Panc1 (cell line): ENCODE measurements around the gene KIFC3. TPM values are rescaled to one million over a fixed set of nuclear protein-coding genes. Genes with fewer than 3 reads are reported as not detected.

Experiments
- ATAC-seq: fragments of 200-7000 bp; cut with Tn5 transposase; 2 replicates; pipeline ENCODE4 v1.9.1; 2020; ENCODE audit warnings: mild to moderate bottlenecking, moderate library complexity
- BruUV-seq: library from RNA; stranded (reverse); fragments of 400-500 nt; replicated peaks from 2 replicates; lab custom pipeline; 2021; lab: Mats Ljungman, UMichigan
- CTCF ChIA-PET: fragments of 300-600 bp; sonication (Branson Sonifier 250); formaldehyde crosslinking; loops from one replicate; lab custom pipeline; 2022; ENCODE audit warnings: antibody characterized with exemption; lab: Charles Lee
- POLR2A ChIA-PET: fragments of 300-600 bp; sonication (Branson Sonifier 250); formaldehyde crosslinking; loops from one replicate; lab custom pipeline; 2022; ENCODE audit warnings: antibody characterized with exemption; lab: Charles Lee
- DNase-seq: peaks from one replicate; pipeline ENCODE4 v3.0.0-alpha.2; 2010; ENCODE audit warnings: low read depth, low spot score
- H3K27ac ChIP-seq: 2 replicates; pipeline ENCODE4 v1.5.1; 2011; ENCODE audit warnings: mild to moderate bottlenecking, low read length, inconsistent platforms
- H3K27me3 ChIP-seq: fragments of 200-500 bp; sonication (Bioruptor generic); 2 replicates; pipeline ENCODE4 v1.6.0; 2014; ENCODE audit warnings: low read length, inconsistent platforms; ENCODE audit not compliant: control insufficient read depth, insufficient read depth
- H3K36me3 ChIP-seq: fragments of 200-500 bp; sonication (Bioruptor generic); 2 replicates; pipeline ENCODE4 v1.5.1; 2014; ENCODE audit warnings: inconsistent platforms, mild to moderate bottlenecking, low read length, moderate library complexity; ENCODE audit not compliant: control insufficient read depth, insufficient read depth
- H3K4me1 ChIP-seq: 2 replicates; pipeline ENCODE4 v1.5.1; 2011; ENCODE audit warnings: inconsistent platforms, mild to moderate bottlenecking, low read length, moderate library complexity; ENCODE audit not compliant: control insufficient read depth, insufficient read depth
- H3K4me3 ChIP-seq, 2 experiments: 2 replicates each; pipeline ENCODE4 v1.5.1; 2011 to 2012; ENCODE audit warnings: low read depth in 2 of 2, low read length in 2 of 2, mild to moderate bottlenecking in 2 of 2, inconsistent platforms in 1 of 2, moderate library complexity in 1 of 2
- H3K9me3 ChIP-seq: fragments of 200-500 bp; sonication (Bioruptor generic); 2 replicates; pipeline ENCODE4 v1.5.1; 2014; ENCODE audit warnings: low read depth, mild to moderate bottlenecking, inconsistent platforms, low read length, moderate library complexity; ENCODE audit not compliant: control insufficient read depth, insufficient read depth
- CTCF ChIP-seq: fragments of 450-650 bp; IDR thresholded peaks from 2 replicates; pipeline ENCODE4 v1.5.1; 2017; ENCODE audit warnings: mild to moderate bottlenecking
- POLR2AphosphoS5 ChIP-seq: IDR thresholded peaks from 2 replicates; pipeline ENCODE4 v1.6.1; 2012; ENCODE audit warnings: mild to moderate bottlenecking, low read depth, low read length, moderate library complexity
- SIN3A ChIP-seq: IDR thresholded peaks from 2 replicates; pipeline ENCODE4 v1.6.1; 2012; ENCODE audit warnings: low read depth, mild to moderate bottlenecking, low read length, moderate library complexity, borderline replicate concordance; ENCODE audit not compliant: insufficient read depth
- TCF7L2 ChIP-seq: IDR thresholded peaks from 2 replicates; pipeline ENCODE4 v1.6.1; 2011; ENCODE audit warnings: mild to moderate bottlenecking, low read depth, low read length, inconsistent platforms
- in situ Hi-C: cut with HindIII; loops from 2 replicates; pipeline ENCODE4 v1.10.0; 2016; ENCODE audit warnings: low sequenced_read_pairs, low pct_unique_long_range_greater_than_20kb
- intact Hi-C: fragments of 100-400 bp; cut with micrococcal nuclease; formaldehyde crosslinking; loops from one replicate; pipeline ENCODE4 v1.10.0; 2022; ENCODE audit not compliant: unreplicated experiment
- total RNA-seq: library from RNA; stranded (reverse); gene quantifications from one replicate; pipeline ENCODE4 v1.2.1, GENCODE V29; 2021; ENCODE audit not compliant: unreplicated experiment
- TF ChIP-seq, protein P1 (sequence below), 2 experiments: IDR thresholded peaks; 2 replicates each; pipeline ENCODE4 v1.6.1; 2011 to 2012; ENCODE audit warnings: low read depth in 2 of 2, control low read depth in 1 of 2, low read length in 1 of 2, mild to moderate bottlenecking in 1 of 2, moderate library complexity in 1 of 2; ENCODE audit not compliant: insufficient read depth in 1 of 2

KIFC3 gene
- total RNA-seq, 1 experiment from 2014 or later = 51.5 TPM

- Histone ChIP-seq H3K27me3 (no peaks in the 10 kb centered on the region), H3K4me1 (peaks cover 27% of the 10 kb centered on the region), H3K9me3 (no peaks in the 10 kb centered on the region), H3K36me3 (no peaks in the 10 kb centered on the region), H3K27ac (no peak overlapping the region), H3K4me3 (no peak overlapping the region)
- no peak for DNase-seq
- ChIA-PET POLR2A (no interaction called here), CTCF (no interaction called here)
- ATAC-seq = no peak
- in situ Hi-C loops = no loop called here
- intact Hi-C loops = no loop called here
- TF ChIP-seq, protein P1, sequence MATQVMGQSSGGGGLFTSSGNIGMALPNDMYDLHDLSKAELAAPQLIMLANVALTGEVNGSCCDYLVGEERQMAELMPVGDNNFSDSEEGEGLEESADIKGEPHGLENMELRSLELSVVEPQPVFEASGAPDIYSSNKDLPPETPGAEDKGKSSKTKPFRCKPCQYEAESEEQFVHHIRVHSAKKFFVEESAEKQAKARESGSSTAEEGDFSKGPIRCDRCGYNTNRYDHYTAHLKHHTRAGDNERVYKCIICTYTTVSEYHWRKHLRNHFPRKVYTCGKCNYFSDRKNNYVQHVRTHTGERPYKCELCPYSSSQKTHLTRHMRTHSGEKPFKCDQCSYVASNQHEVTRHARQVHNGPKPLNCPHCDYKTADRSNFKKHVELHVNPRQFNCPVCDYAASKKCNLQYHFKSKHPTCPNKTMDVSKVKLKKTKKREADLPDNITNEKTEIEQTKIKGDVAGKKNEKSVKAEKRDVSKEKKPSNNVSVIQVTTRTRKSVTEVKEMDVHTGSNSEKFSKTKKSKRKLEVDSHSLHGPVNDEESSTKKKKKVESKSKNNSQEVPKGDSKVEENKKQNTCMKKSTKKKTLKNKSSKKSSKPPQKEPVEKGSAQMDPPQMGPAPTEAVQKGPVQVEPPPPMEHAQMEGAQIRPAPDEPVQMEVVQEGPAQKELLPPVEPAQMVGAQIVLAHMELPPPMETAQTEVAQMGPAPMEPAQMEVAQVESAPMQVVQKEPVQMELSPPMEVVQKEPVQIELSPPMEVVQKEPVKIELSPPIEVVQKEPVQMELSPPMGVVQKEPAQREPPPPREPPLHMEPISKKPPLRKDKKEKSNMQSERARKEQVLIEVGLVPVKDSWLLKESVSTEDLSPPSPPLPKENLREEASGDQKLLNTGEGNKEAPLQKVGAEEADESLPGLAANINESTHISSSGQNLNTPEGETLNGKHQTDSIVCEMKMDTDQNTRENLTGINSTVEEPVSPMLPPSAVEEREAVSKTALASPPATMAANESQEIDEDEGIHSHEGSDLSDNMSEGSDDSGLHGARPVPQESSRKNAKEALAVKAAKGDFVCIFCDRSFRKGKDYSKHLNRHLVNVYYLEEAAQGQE (IDR thresholded peaks at IDR 0.05; ENCODE audit: insufficient read depth in 1 of 2, low read depth in 2 of 2, low read length in 1 of 2) = no peak
- TF ChIP-seq POLR2AphosphoS5 (no peak), TCF7L2 (no peak), CTCF (no peak), SIN3A (no peak)
- no TSS peak for BruUV-seq
These were observed 4.0 kb downstream of the KIFC3 start for GRCh38 chr16:57798267-57798810.

DNA sequence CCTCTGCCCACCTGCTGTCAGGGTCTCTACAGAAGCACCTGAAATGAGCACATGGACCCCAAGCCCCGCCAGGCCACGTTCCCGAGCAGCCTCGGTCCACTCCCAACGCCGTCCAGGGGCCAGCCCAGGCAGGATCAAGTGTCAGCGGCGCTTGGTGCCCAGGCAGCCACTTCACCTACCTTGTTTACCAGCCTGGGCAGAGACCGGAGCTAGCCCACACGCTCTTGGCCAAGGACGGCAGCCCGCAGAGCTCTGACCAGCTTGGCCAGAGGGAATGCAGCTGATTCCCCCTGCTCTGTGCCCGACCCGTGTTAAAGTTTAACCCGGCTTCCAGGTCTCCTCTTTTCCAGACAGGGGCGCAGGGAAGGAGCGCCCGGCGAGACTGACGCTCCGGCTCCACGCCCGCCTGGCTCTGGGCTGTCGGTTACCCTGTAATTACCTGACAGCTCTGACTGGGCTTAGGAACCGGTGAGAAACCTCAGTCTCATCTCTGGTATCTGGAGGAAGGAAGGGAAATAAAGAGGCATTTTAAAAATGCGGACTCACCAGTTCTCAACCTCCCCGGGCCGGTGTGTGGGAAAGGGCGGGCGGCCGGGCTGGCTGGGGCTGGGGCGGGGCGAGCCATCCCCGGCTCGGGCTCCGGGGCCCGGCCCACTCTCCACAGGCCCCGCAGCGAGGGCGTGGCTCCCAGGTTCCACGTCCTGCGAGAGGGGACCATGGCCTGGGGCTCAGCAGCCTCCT lies 4.6 kb downstream of the KIFC3 start:
- H3K27me3 ChIP-seq = no peaks in the 10 kb centered on the region
- in situ Hi-C loops (no loop called here), intact Hi-C loops (no loop called here)
- H3K36me3 ChIP-seq = no peaks in the 10 kb centered on the region
- TF ChIP-seq, protein P1 (IDR thresholded peaks at IDR 0.05; ENCODE audit: insufficient read depth in 1 of 2, low read depth in 2 of 2, low read length in 1 of 2) = no peak
- TF ChIP-seq TCF7L2 = no peak
- TF ChIP-seq SIN3A = no peak
- no peak for TF ChIP-seq POLR2AphosphoS5
- TF ChIP-seq CTCF = no peak
- POLR2A ChIA-PET = no interaction called here
- H3K27ac ChIP-seq = no peak overlapping the region
- BruUV-seq = no TSS peak
- H3K4me3 ChIP-seq = no peak overlapping the region
- no peak for DNase-seq
- no peaks in the 10 kb centered on the region for H3K9me3 ChIP-seq
- peaks cover 21% of the 10 kb centered on the region for H3K4me1 ChIP-seq
- no peak for ATAC-seq
- CTCF ChIA-PET = no interaction called here
